Naive thymus-derived CD4-positive, alpha-beta T cell (primary cell): ENCODE results near the gene ABHD12. TPM values are rescaled to one million over a fixed set of nuclear protein-coding genes. Genes with fewer than 3 reads are reported as not detected.

Source experiments
- ATAC-seq: fragments of 150-1000 bp; cut with Tn5 transposase; 2 replicates; pipeline ENCODE4 v1.10.0; 2021; ENCODE audit warnings: mild to moderate bottlenecking, moderate library complexity
- CTCF ChIA-PET: fragments of 350-600 bp; sonication (Branson Sonifier 250); formaldehyde crosslinking; loops from one replicate; lab custom pipeline; 2021; ENCODE audit warnings: antibody characterized with exemption; lab: Charles Lee
- POLR2A ChIA-PET: fragments of 350-600 bp; sonication (Branson Sonifier 250); formaldehyde crosslinking; loops from one replicate; lab custom pipeline; 2021; ENCODE audit warnings: antibody characterized with exemption, inconsistent platforms; lab: Charles Lee
- DNase-seq, 9 donors: peaks; one replicate each; pipeline versions ENCODE4 v3.0.0 to v3.0.0-alpha.2; 2020 to 2022; ENCODE audit warnings: mixed read lengths in 1 of 9
- H3K27ac ChIP-seq: one replicate; pipeline ENCODE4 v1.7.0; 2013; ENCODE audit warnings: mild to moderate bottlenecking, low read depth, low read length, moderate library complexity
- H3K27me3 ChIP-seq, 2 donors: one replicate each; pipeline ENCODE4 v1.7.0; 2013; ENCODE audit warnings: low read length in 2 of 2, mild to moderate bottlenecking in 2 of 2, moderate library complexity in 2 of 2; ENCODE audit not compliant: control insufficient read depth in 2 of 2, insufficient read depth in 2 of 2
- H3K36me3 ChIP-seq, 3 experiments: 1 replicate in 2 of 3; 2 replicates in 1 of 3; pipeline ENCODE4 v1.7.0; 2013; ENCODE audit warnings: low read length in 3 of 3, mild to moderate bottlenecking in 3 of 3, moderate library complexity in 1 of 3; ENCODE audit not compliant: insufficient read depth in 3 of 3, control insufficient read depth in 2 of 3
- H3K4me1 ChIP-seq, 2 donors: one replicate each; pipeline ENCODE4 v1.7.0; 2013; ENCODE audit warnings: low read length in 2 of 2, mild to moderate bottlenecking in 2 of 2, moderate library complexity in 1 of 2; ENCODE audit not compliant: control insufficient read depth in 2 of 2, insufficient read depth in 2 of 2
- H3K4me3 ChIP-seq: 2 replicates; pipeline ENCODE4 v1.7.0; 2013; ENCODE audit warnings: mild to moderate bottlenecking, low read length
- H3K9me3 ChIP-seq, 3 experiments: 1 replicate in 2 of 3; 2 replicates in 1 of 3; pipeline ENCODE4 v1.7.0; 2013; ENCODE audit warnings: low read length in 3 of 3; ENCODE audit not compliant: control insufficient read depth in 2 of 3
- H3K27ac Mint-ChIP-seq, 9 donors: one replicate each; pipeline ENCODE4 v1.8.0; 2020 to 2022; ENCODE audit warnings: mixed read lengths in 9 of 9, mild to moderate bottlenecking in 8 of 9, moderate library complexity in 5 of 9, inconsistent platforms in 2 of 9
- H3K27me3 Mint-ChIP-seq, 5 donors: one replicate each; pipeline ENCODE4 v1.8.0; 2021 to 2022; ENCODE audit warnings: mixed read lengths in 5 of 5, mild to moderate bottlenecking in 1 of 5
- H3K36me3 Mint-ChIP-seq, 5 donors: one replicate each; pipeline ENCODE4 v1.8.0; 2020 to 2022; ENCODE audit warnings: mixed read lengths in 5 of 5, mild to moderate bottlenecking in 3 of 5, inconsistent platforms in 1 of 5
- H3K4me1 Mint-ChIP-seq, 7 donors: one replicate each; pipeline ENCODE4 v1.8.0; 2020 to 2022; ENCODE audit warnings: mixed read lengths in 7 of 7, mild to moderate bottlenecking in 3 of 7, inconsistent platforms in 1 of 7
- H3K4me3 Mint-ChIP-seq, 10 donors: one replicate each; pipeline ENCODE4 v1.8.0; 2020 to 2022; ENCODE audit warnings: mild to moderate bottlenecking in 10 of 10, mixed read lengths in 10 of 10, moderate library complexity in 6 of 10, inconsistent platforms in 2 of 10
- H3K9me3 Mint-ChIP-seq, 11 donors: one replicate each; pipeline ENCODE4 v1.8.0; 2020 to 2022; ENCODE audit warnings: mixed read lengths in 11 of 11, mild to moderate bottlenecking in 4 of 11, inconsistent platforms in 1 of 11, moderate library complexity in 1 of 11
- intact Hi-C, 2 donors: fragments of 100-400 bp; cut with micrococcal nuclease; formaldehyde crosslinking; loops; one replicate each; pipeline ENCODE4 v1.15.1; 2023
- polyA plus RNA-seq, 2 donors: library from polyadenylated mRNA; unstranded; fragments of 300-500 nt; fragmentation: Illumina TruSeq; gene quantifications; one replicate each; pipeline ENCODE4 v1.2.3, GENCODE V29; 2021
- total RNA-seq, 6 experiments: library from RNA in 5 of 6; stranded (reverse) in 5 of 6; gene quantifications; 1 replicate in 5 of 6; 2 replicates in 1 of 6; pipeline ENCODE4 v1.2.3 and lab custom pipeline; 2021 to 2026

The ABHD12 gene
- total and polyA plus RNA-seq, 7 experiments from 2014 or later = 16.5 to 29.7 (median 24.1) TPM

DNA sequence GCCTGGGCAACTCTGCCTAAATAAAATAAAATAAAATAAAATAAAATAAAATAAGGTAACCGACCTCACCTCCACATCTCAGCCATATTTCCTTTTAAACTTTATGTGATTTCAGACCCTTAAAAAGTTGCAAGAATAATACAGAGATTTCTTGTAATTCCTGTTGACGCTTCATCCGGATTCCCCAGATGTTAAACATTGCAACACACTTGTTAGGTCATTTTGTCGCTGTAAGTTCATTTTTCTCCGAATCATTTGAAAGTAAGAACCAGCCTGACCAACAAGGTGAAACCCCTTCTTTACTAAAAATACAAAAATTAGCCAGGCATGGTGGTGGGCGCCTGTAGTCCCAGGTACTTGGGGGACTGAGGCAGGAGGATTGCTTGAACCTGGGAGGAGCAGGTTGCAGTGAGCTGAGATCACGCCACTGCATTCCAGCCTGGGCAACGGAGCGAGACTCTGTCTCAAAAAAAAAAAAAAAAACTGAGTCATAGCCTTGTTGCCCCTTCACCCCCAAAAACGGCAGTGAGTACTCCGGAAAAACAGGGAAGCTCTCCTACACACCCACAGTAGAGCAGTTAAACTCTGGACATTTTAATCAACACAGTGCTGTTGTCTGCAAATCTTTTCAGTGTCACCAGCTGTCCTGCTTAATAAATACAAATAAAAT, 136.9 kb downstream of the ABHD12 start:
- H3K4me1 Mint-ChIP-seq = peaks cover 30 to 81% (median 74%) of the 10 kb centered on the region in 7 donors
- peak overlapping the region in 2 of 9 donors; percentile 62 to 72 for H3K27ac Mint-ChIP-seq
- no peak overlapping the region for H3K4me3 Mint-ChIP-seq
- DNase-seq (no peak), ATAC-seq (no peak)
- Histone ChIP-seq H3K4me3 (no peak overlapping the region), H3K9me3 (no peaks in the 10 kb centered on the region), H3K27ac (no peak overlapping the region), H3K27me3 (no peaks in the 10 kb centered on the region), H3K36me3 (no peaks in the 10 kb centered on the region), H3K4me1 (peaks cover 0 to 4% of the 10 kb centered on the region in 2 donors)
- intact Hi-C loops = no loop called here
- no peaks in the 10 kb centered on the region for H3K9me3 Mint-ChIP-seq
- ChIA-PET POLR2A (interaction anchor here (0.6 to 1.0 kb wide), 3 partner anchors 11 to 259 kb away, joined by 3 read pairs; no protein-coding TSS in a partner anchor), CTCF (interaction anchor here (1.1 kb wide), 1 partner anchor 43 kb away, joined by 4 read pairs; no protein-coding TSS in a partner anchor)
- H3K36me3 Mint-ChIP-seq = peaks cover 0 to 8% (median 0%) of the 10 kb centered on the region in 5 donors
- no peaks in the 10 kb centered on the region for H3K27me3 Mint-ChIP-seq

DNA sequence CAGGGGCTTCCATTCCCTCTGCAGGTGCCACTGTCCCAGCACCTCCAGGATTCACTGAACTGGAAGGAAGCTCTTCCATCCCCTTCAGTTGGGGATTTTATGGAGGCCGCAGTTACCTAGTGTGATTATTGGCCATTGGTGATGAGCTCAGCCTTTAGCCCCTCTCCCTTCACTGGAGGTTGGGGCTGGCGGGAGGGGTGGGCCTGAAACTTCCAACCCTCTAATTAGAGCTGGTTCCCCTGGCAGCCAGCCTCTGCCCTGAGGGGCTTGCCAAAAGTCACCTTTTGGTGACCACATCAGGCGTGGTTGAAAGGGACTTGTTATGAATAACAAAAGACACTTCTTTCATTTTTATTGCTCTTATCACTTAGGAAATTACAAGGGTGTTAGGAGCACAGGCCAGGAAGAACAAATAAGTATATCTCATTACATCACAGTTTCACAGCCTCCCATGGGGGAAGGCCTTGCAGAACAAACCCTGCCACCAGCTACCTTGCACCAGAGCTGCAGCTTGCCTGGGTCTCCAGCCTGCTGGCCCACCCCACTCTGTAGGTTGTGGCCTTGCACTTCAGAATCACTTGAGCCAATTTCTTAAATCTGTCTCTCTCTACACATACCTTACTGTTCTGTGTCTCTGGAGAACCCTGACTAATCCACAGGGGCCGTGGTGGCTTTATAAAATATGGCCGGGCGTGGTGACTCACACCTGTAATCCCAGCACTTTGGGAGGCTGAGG, 137.8 kb downstream of the ABHD12 start:
- no peaks in the 10 kb centered on the region for H3K27me3 ChIP-seq
- no peaks in the 10 kb centered on the region for H3K4me1 ChIP-seq
- peaks cover 0 to 3% (median 0%) of the 10 kb centered on the region in 11 donors for H3K9me3 Mint-ChIP-seq
- H3K4me1 Mint-ChIP-seq = peaks cover 30 to 74% (median 67%) of the 10 kb centered on the region in 7 donors
- peaks cover 0 to 8% (median 0%) of the 10 kb centered on the region in 5 donors for H3K36me3 Mint-ChIP-seq
- H3K27ac ChIP-seq = no peak overlapping the region
- peaks cover 0 to 3% (median 0%) of the 10 kb centered on the region in 3 experiments for H3K36me3 ChIP-seq
- H3K27me3 Mint-ChIP-seq = no peaks in the 10 kb centered on the region
- POLR2A ChIA-PET = interaction anchor here (0.6 kb wide), 1 partner anchor 12 kb away, joined by 3 read pairs; no protein-coding TSS in a partner anchor
- CTCF ChIA-PET = no interaction called here
- H3K4me3 Mint-ChIP-seq = peak overlapping the region in 1 of 10 donors; percentile 41
- H3K4me3 ChIP-seq = no peak overlapping the region
- intact Hi-C loops = no loop called here
- ATAC-seq (no peak), DNase-seq (no peak)
- no peaks in the 10 kb centered on the region for H3K9me3 ChIP-seq
- peak overlapping the region in 6 of 9 donors; percentile 12 to 77 (median 66) for H3K27ac Mint-ChIP-seq

DNA sequence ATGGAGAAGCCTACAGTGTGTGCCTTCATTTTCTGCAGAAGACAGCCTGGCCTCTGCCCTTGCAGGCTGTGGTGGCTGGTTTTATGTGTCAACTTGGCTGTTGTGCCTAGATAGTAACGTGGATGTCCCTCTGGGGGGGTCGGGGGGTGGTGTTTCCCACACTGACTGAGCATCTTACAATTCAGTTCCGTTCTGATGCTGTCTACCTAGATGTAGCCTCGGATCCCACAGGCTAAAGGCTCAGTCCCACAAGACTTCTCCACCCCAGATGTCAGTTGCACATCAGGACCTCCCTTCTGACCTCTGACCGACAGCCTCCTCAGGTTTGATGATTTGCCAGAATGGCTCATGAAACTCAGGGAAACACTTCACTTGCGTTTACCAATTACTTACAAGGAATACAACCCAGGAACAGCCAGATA, 138.4 kb downstream of the ABHD12 start:
- no peak for DNase-seq

DNA sequence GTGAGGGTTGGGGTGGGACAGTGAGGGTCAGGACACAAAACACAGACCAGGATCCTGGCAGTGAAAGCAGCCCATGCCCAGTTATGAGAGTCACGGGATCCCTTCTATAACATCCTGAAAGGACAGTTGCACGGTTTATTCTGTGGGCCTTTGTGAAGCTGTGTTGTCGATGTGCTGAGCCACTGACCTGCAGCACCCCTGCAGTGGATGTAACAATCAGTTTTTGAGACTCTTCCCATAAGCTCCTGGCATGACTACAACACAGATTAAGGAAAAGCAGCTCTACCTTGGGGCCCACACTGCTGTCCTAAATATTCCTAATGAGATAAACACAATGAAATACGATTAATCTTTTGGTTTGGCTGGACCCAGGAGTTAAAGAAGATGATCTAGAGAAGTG, 139.1 kb downstream of the ABHD12 start:
- POLR2A ChIA-PET = interaction anchor here (0.6 to 6.8 kb wide), 2 partner anchors 7 to 12 kb away, joined by 4 to 55 read pairs; no protein-coding TSS in a partner anchor
- H3K9me3 ChIP-seq = no peaks in the 10 kb centered on the region
- Mint-ChIP-seq H3K4me1 (peaks cover 30 to 76% (median 62%) of the 10 kb centered on the region in 7 donors), H3K9me3 (peaks cover 0 to 3% (median 0%) of the 10 kb centered on the region in 11 donors), H3K36me3 (peaks cover 0 to 8% (median 0%) of the 10 kb centered on the region in 5 donors), H3K27ac (peak overlapping the region in 5 of 9 donors; percentile 2 to 88 (median 58)), H3K27me3 (peaks cover 0 to 3% (median 0%) of the 10 kb centered on the region in 5 donors), H3K4me3 (peak overlapping the region in 4 of 10 donors; percentile 17 to 95 (median 89))
- H3K27ac ChIP-seq = no peak overlapping the region
- peaks cover 5 to 7% of the 10 kb centered on the region in 2 donors for H3K4me1 ChIP-seq
- intact Hi-C loops = no loop called here
- CTCF ChIA-PET = no interaction called here
- H3K36me3 ChIP-seq = peaks cover 0 to 3% (median 0%) of the 10 kb centered on the region in 3 experiments
- DNase-seq (no peak), ATAC-seq (no peak)
- H3K27me3 ChIP-seq = no peaks in the 10 kb centered on the region
- H3K4me3 ChIP-seq = no peak overlapping the region

More for the DNA sequence above, 138.4 kb downstream of the ABHD12 start:
- Histone ChIP-seq H3K27ac (no peak overlapping the region), H3K36me3 (peaks cover 0 to 3% (median 0%) of the 10 kb centered on the region in 3 experiments), H3K9me3 (no peaks in the 10 kb centered on the region), H3K4me3 (no peak overlapping the region), H3K27me3 (no peaks in the 10 kb centered on the region), H3K4me1 (peaks cover 0 to 1% of the 10 kb centered on the region in 2 donors)
- H3K27ac Mint-ChIP-seq = peak overlapping the region in 6 of 9 donors; percentile 5 to 77 (median 52)
- H3K4me3 Mint-ChIP-seq = peak overlapping the region in 2 of 10 donors; percentile 17 to 93
- no peaks in the 10 kb centered on the region for H3K27me3 Mint-ChIP-seq
- ChIA-PET POLR2A (no interaction called here), CTCF (interaction anchor here (0.6 kb wide), 1 partner anchor 32 kb away, joined by 3 read pairs; no protein-coding TSS in a partner anchor)
- intact Hi-C loops = no loop called here
- H3K9me3 Mint-ChIP-seq = peaks cover 0 to 3% (median 0%) of the 10 kb centered on the region in 11 donors
- H3K4me1 Mint-ChIP-seq = peaks cover 30 to 73% (median 62%) of the 10 kb centered on the region in 7 donors
- ATAC-seq = no peak
- peaks cover 0 to 8% (median 0%) of the 10 kb centered on the region in 5 donors for H3K36me3 Mint-ChIP-seq

DNA sequence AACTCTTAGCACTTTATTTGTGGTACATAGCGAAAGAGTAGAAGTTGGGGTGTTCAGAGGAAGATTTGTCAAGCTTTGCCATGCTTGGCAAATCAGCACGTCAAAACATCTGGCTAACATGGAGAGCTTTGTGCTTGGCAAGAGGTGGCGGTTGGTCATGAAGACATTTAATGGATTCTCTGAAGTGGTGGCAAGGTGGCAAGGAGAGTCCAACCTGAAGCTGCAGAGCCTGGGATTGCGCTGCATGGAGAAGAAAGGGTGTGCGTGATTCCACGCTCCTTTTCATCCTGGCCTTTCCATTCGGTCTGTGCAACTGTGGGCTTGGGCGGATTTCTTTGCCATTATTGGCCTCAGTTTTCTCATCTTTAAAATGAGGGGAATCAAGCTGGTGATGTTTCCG, 139.6 kb downstream of the ABHD12 start:
- Histone ChIP-seq H3K9me3 (no peaks in the 10 kb centered on the region), H3K4me1 (peaks cover 5 to 7% of the 10 kb centered on the region in 2 donors), H3K4me3 (no peak overlapping the region), H3K27me3 (no peaks in the 10 kb centered on the region), H3K27ac (no peak overlapping the region), H3K36me3 (peaks cover 0 to 3% (median 0%) of the 10 kb centered on the region in 3 experiments)
- intact Hi-C loops = no loop called here
- ATAC-seq (no peak), DNase-seq (no peak)
- Mint-ChIP-seq H3K36me3 (peaks cover 0 to 8% (median 0%) of the 10 kb centered on the region in 5 donors), H3K27me3 (peaks cover 0 to 8% (median 0%) of the 10 kb centered on the region in 5 donors), H3K4me3 (peak overlapping the region in 6 of 10 donors; percentile 61 to 95 (median 89)), H3K27ac (peak overlapping the region in 7 of 9 donors; percentile 4 to 88 (median 64)), H3K4me1 (peaks cover 25 to 71% (median 61%) of the 10 kb centered on the region in 7 donors), H3K9me3 (peaks cover 0 to 3% (median 0%) of the 10 kb centered on the region in 11 donors)
- POLR2A ChIA-PET = interaction anchor here (0.5 to 6.8 kb wide), 4 partner anchors 8 to 56 kb away, joined by 3 to 55 read pairs (median 4); partner anchors contain the start of gene ENTPD6
- CTCF ChIA-PET = no interaction called here

DNA sequence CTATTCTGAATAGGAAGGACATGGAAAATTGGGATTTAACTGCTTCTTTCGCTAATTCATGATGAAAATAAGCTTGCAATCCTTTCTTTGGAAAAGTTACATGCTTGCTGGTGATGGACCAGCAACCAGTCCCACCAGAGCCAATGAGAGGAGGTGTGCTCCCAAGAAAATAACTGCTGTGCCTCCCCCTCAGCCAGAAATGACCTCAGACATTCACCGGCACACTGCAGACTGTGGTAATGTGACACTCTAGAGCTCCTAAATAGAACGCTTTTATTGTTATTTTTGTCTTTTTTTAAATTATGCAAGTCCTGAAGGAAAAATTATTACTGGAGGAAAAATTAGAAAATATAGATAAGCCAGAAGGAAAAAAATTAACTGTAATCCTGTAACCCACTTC, 140.1 kb downstream of the ABHD12 start:
- Histone ChIP-seq H3K27ac (peak overlapping the region; percentile 31), H3K4me3 (peak overlapping the region; percentile 20), H3K36me3 (peaks cover 0 to 3% (median 0%) of the 10 kb centered on the region in 3 experiments), H3K4me1 (peaks cover 5 to 7% of the 10 kb centered on the region in 2 donors), H3K9me3 (no peaks in the 10 kb centered on the region), H3K27me3 (no peaks in the 10 kb centered on the region)
- ChIA-PET CTCF (interaction anchor here (0.8 to 1.0 kb wide), 3 partner anchors 8 to 148 kb away, joined by 3 to 4 read pairs (median 3); no protein-coding TSS in a partner anchor), POLR2A (interaction anchor here (0.5 to 6.8 kb wide), 3 partner anchors 8 to 55 kb away, joined by 3 to 55 read pairs (median 3); partner anchors contain the start of gene ENTPD6)
- intact Hi-C loops = no loop called here
- peaks cover 0 to 8% (median 0%) of the 10 kb centered on the region in 5 donors for H3K27me3 Mint-ChIP-seq
- peaks cover 0 to 3% (median 0%) of the 10 kb centered on the region in 11 donors for H3K9me3 Mint-ChIP-seq
- ATAC-seq = no peak
- peak overlapping the region in 9 of 10 donors; percentile 83 to 99 (median 94) for H3K4me3 Mint-ChIP-seq
- H3K27ac Mint-ChIP-seq = peak overlapping the region in 7 of 9 donors; percentile 4 to 88 (median 47)
- no peak for DNase-seq
- H3K4me1 Mint-ChIP-seq = peaks cover 21 to 69% (median 59%) of the 10 kb centered on the region in 7 donors
- H3K36me3 Mint-ChIP-seq = peaks cover 0 to 8% (median 0%) of the 10 kb centered on the region in 5 donors
